ENCODE measurements around the gene PRIM2. TPM values are rescaled to one million over a fixed set of nuclear protein-coding genes. Genes with fewer than 3 reads are reported as not detected.
"Not testable (repeated sequence)": the region's sequence is repeated elsewhere in the genome, so short reads cannot be mapped to it uniquely, and the experiment has no call there.

PRIM2 gene
- total RNA-seq, 2 donors from 2014 or later = 18.5 to 28.9 TPM

DNA sequence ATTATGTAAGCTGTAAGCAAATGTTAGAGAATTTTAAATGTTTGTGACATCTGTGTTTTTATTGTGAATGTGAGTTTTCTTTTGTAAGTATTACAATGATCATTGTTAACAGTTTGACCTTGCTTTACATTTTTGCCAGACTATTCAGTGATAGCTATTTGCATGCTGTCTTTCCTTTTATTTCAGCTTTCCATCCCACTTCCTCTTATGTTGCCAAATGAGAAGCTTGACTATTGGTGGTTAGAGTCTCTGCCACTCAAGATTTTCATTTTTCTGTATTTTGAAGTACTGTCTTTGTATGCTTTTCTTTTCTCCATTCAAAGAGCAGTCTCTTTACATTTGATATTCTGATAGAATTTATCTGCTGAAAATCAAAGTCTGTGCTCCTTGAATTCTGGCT, 104.1 kb downstream of the PRIM2 start:
- H3K27ac ChIP-seq = no peak overlapping the region
- no peaks in the 10 kb centered on the region for H3K4me1 ChIP-seq (replicated peaks)
- H3K36me3 ChIP-seq = no peaks in the 10 kb centered on the region
- DNase-seq (ENCODE audit: low spot score) = no peak
- TF ChIP-seq POLR2AphosphoS5 (IDR thresholded peaks at IDR 0.05) (no peak), POLR2A (IDR thresholded peaks at IDR 0.05) (no peak)
- TF ChIP-seq, protein P1, sequence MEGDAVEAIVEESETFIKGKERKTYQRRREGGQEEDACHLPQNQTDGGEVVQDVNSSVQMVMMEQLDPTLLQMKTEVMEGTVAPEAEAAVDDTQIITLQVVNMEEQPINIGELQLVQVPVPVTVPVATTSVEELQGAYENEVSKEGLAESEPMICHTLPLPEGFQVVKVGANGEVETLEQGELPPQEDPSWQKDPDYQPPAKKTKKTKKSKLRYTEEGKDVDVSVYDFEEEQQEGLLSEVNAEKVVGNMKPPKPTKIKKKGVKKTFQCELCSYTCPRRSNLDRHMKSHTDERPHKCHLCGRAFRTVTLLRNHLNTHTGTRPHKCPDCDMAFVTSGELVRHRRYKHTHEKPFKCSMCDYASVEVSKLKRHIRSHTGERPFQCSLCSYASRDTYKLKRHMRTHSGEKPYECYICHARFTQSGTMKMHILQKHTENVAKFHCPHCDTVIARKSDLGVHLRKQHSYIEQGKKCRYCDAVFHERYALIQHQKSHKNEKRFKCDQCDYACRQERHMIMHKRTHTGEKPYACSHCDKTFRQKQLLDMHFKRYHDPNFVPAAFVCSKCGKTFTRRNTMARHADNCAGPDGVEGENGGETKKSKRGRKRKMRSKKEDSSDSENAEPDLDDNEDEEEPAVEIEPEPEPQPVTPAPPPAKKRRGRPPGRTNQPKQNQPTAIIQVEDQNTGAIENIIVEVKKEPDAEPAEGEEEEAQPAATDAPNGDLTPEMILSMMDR (IDR thresholded peaks at IDR 0.05) = no peak
- intact Hi-C loops (cut with DNase I) = no loop called here
- no peak overlapping the region for H3K4me3 ChIP-seq
- no peaks in the 10 kb centered on the region for H3K27me3 ChIP-seq (replicated peaks; ENCODE audit: insufficient read depth)
- H3K9me3 ChIP-seq = no peaks in the 10 kb centered on the region

DNA sequence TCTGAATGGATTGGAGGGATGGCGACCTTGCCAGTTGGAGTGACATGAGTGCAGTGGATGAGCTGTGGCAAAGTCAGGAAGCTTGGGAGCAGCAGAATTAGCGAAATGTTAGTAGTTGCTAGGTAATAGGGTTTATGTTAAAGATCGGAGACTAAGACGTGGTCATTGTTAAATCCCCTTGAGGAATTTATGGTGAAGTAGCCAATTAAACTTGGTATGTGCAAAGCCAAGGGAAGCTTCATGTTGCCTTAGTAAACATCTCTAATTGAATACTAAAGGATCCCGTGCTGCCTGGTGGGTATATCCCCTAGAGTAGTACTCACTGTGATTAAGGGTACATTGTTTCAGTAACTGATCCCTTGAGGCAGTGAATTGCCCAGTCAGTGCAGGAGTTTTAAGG, 106.0 kb downstream of the PRIM2 start:
- H3K27ac ChIP-seq = no peak overlapping the region
- no peak overlapping the region for H3K4me3 ChIP-seq
- no peaks in the 10 kb centered on the region for H3K36me3 ChIP-seq
- DNase-seq (ENCODE audit: low spot score) = no peak
- H3K4me1 ChIP-seq (replicated peaks) = no peaks in the 10 kb centered on the region
- TF ChIP-seq, protein P1 (IDR thresholded peaks at IDR 0.05) = no peak
- TF ChIP-seq POLR2A (IDR thresholded peaks at IDR 0.05) = no peak
- no peak for TF ChIP-seq POLR2AphosphoS5 (IDR thresholded peaks at IDR 0.05)
- intact Hi-C loops (cut with DNase I) = no loop called here
- no peaks in the 10 kb centered on the region for H3K27me3 ChIP-seq (replicated peaks; ENCODE audit: insufficient read depth)
- 61% methylated on average over 5 of the region's 5 CpGs for WGBS
- H3K9me3 ChIP-seq = no peaks in the 10 kb centered on the region

DNA sequence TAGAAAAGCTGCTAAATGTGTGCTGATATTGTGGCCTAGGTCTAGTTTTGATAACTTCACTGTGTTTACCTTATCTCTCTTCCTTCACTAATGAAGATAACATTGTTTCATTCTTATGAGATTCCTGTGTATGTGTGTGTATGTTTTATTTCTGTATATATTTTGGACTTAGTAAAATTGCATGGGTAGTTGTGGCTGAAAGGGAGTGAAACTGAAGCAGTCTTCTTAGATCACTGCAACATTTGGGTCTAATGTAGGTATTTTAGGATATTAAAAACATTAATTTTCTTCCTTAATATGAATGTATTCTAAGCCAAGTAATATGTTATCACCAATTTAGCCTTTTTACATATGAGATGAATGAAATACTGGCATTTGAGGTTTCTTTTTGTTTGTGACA, 114.3 kb downstream of the PRIM2 start:
- H3K27ac ChIP-seq; H3K4me3 ChIP-seq; H3K36me3 ChIP-seq; H3K27me3 ChIP-seq (replicated peaks; ENCODE audit: insufficient read depth); H3K4me1 ChIP-seq (replicated peaks); DNase-seq (ENCODE audit: low spot score); intact Hi-C loops (cut with DNase I); H3K9me3 ChIP-seq: not testable (repeated sequence)

DNA sequence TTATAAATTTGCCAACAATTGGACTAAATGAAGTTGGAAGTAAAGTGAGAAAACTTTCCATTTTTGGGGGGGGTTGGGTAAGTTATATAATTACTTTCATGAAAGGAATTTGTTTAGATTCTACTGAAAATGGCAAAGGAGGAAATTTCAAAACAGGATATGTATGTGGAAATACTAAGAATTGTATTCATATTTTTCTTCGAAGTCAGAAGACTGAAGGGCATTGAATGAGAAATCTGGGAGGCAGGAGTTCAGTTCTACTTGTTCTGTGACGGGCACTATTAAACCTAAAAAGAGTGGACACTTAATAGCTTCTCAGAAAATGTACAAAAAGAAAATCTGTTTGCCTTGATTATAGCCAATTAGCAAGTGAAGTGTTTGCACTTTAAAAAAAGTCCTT, 114.7 kb downstream of the PRIM2 start:
- Histone ChIP-seq H3K9me3 (no peaks in the 10 kb centered on the region), H3K27ac (no peak overlapping the region), H3K27me3 (replicated peaks; ENCODE audit: insufficient read depth) (no peaks in the 10 kb centered on the region), H3K4me1 (replicated peaks) (peaks cover 3% of the 10 kb centered on the region), H3K36me3 (no peaks in the 10 kb centered on the region), H3K4me3 (no peak overlapping the region)
- DNase-seq (ENCODE audit: low spot score) = no peak
- intact Hi-C loops (cut with DNase I) = no loop called here
- 80% methylated on average over 2 of the region's 2 CpGs for WGBS
- no peak for TF ChIP-seq POLR2A (IDR thresholded peaks at IDR 0.05)
- TF ChIP-seq, protein P1 (IDR thresholded peaks at IDR 0.05) = no peak
- no peak for TF ChIP-seq POLR2AphosphoS5 (IDR thresholded peaks at IDR 0.05)

DNA sequence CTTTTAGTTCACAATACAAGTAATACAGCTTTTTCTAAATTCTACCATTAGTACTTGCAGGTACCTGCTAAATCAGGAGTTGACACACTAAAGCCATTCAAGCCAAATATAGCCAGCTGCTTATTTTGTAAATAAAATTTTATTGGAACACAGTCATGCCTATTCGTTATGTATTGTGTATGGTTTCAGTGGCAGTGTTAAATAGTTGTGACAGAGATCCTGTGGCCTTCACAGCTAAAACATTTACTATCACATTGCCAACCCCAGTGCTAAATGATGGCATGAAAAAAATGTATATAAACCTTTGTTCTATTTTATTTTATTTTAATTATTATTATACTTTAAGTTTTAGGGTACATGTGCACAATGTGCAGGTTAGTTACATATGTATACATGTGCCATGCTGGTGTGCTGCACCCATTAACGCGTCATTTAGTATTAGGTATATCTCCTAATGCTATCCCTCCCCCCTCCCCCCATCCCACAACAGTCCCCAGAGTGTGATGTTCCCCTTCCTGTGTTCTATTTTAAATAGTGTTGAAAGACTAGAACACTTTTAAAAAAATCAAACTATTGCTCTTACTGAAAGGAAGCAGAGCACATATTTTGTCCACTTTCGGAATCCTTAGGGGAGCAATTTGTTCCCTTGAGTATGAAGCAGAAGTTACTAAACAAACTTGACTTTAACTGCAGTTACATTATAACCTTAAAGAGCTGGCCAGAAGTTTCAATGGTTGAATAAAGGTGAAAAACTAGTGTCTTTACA, 115.7 kb downstream of the PRIM2 start:
- peaks cover 3% of the 10 kb centered on the region for H3K4me1 ChIP-seq (replicated peaks)

DNA sequence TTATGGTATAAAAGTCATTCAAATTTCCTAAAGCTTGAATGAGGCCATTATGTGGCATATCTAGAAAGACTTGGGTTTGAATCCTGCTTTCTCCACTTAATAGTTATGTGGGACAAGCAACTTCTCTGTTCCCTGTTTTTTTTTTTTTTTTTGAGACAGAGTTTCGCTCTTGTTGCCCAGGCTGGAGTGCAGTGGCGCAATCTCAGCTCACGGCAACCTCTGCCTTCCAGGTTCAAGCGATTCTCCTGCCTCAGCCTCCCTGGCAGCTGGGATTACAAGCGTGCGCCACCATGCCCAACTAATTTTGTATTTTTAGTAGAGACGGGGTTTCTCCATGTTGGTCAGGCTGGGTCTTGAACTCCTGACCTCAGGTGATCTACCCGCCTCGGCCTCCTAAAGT, 116.4 kb downstream of the PRIM2 start:
- H3K27me3 ChIP-seq (replicated peaks; ENCODE audit: insufficient read depth); intact Hi-C loops (cut with DNase I); H3K4me3 ChIP-seq; H3K27ac ChIP-seq; H3K9me3 ChIP-seq; H3K4me1 ChIP-seq (replicated peaks); DNase-seq (ENCODE audit: low spot score); H3K36me3 ChIP-seq: not testable (repeated sequence)
- WGBS = over 99% methylated on average over 9 of the region's 9 CpGs

More for the DNA sequence above, 115.7 kb downstream of the PRIM2 start:
- Histone ChIP-seq H3K27ac (no peak overlapping the region), H3K36me3 (no peaks in the 10 kb centered on the region), H3K27me3 (replicated peaks; ENCODE audit: insufficient read depth) (no peaks in the 10 kb centered on the region), H3K9me3 (no peaks in the 10 kb centered on the region), H3K4me3 (no peak overlapping the region)
- DNase-seq (ENCODE audit: low spot score) = no peak
- TF ChIP-seq, protein P1 (IDR thresholded peaks at IDR 0.05) = no peak
- TF ChIP-seq POLR2AphosphoS5 (IDR thresholded peaks at IDR 0.05) (no peak), POLR2A (IDR thresholded peaks at IDR 0.05) (no peak)
- intact Hi-C loops (cut with DNase I) = no loop called here
- 65% methylated on average over 4 of the region's 4 CpGs for WGBS

All from prostate gland (tissue), 2 donors.